Activated CD4-positive, CD25-positive, alpha-beta regulatory T cell treated with anti-CD3 and anti-CD28 coated beads, Interleukin-2, amount 50 U/mL, for 16 hours (primary cell): ENCODE data around the gene ZNF341.

ENCODE experiments used
- DNase-seq: peaks from one replicate; pipeline ENCODE4 v3.0.0-alpha.2; 2020; ENCODE audit warnings: low read depth, low spot score

Gene ZNF341

GRCh38 chr20:33701629-33702450 is 30.0 kb upstream of the ZNF341 start:
- no peak for DNase-seq

GRCh38 chr20:33702861-33703260 is 28.9 kb upstream of the ZNF341 start:
- DNase-seq: no peak

- DNase-seq: no peak
Measured at GRCh38 chr20:33703498-33704137, 28.2 kb upstream of the ZNF341 start.

- DNase-seq: no peak
Measured at GRCh38 chr20:33704197-33704924, 27.4 kb upstream of the ZNF341 start.

GRCh38 chr20:33707668-33708067 is 24.1 kb upstream of the ZNF341 start:
- no peak for DNase-seq

- DNase-seq: no peak
Measured at GRCh38 chr20:33709398-33709797, 22.4 kb upstream of the ZNF341 start.

- no peak for DNase-seq
Measured at GRCh38 chr20:33709905-33710541, 21.8 kb upstream of the ZNF341 start.

GRCh38 chr20:33710681-33711445 is 20.9 kb upstream of the ZNF341 start:
- no peak for DNase-seq

- no peak for DNase-seq
Measured at GRCh38 chr20:33711446-33711738, 20.4 kb upstream of the ZNF341 start.

- DNase-seq: no peak
Measured at GRCh38 chr20:33713865-33714367, 17.9 kb upstream of the ZNF341 start.

GRCh38 chr20:33716498-33716897 is 15.3 kb upstream of the ZNF341 start:
- no peak for DNase-seq

GRCh38 chr20:33719277-33719988 is 12.4 kb upstream of the ZNF341 start:
- no peak for DNase-seq

GRCh38 chr20:33719989-33720709 is 11.6 kb upstream of the ZNF341 start, which contains the start of gene PXMP4:
Gene PXMP4, minus strand, starts transcription at chr20:33720310. Its CDS starts 103 bp downstream, at chr20:33720207.
- peak; percentile 81 for DNase-seq

- no peak for DNase-seq
Measured at GRCh38 chr20:33721391-33722140, 10.2 kb upstream of the ZNF341 start.

GRCh38 chr20:33724439-33725094 is 7.2 kb upstream of the ZNF341 start:
- DNase-seq: no peak

GRCh38 chr20:33725607-33726264 is 6.1 kb upstream of the ZNF341 start:
- no peak for DNase-seq

GRCh38 chr20:33727115-33727479 is 4.7 kb upstream of the ZNF341 start:
- no peak for DNase-seq

- no peak for DNase-seq
Measured at GRCh38 chr20:33727806-33728205, 4.0 kb upstream of the ZNF341 start.
